Stimulated activated CD4-positive, alpha-beta T cell treated with anti-CD3 and anti-CD28 coated beads, TNF-alpha, amount 100 ng/mL, for 4 hours (primary cell): ENCODE results near the gene HARS2.
"Not testable (repeated sequence)": the region's sequence is repeated elsewhere in the genome, so short reads cannot be mapped to it uniquely, and the experiment has no call there.

Experiments used
- DNase-seq, 3 experiments: peaks; one replicate each; pipeline ENCODE4 v3.0.0-alpha.2; 2020; ENCODE audit warnings: low read depth in 3 of 3

Gene HARS2

GRCh38 chr5:140700177-140701144, 9.2 kb downstream of the HARS2 start, which contains the start of gene ZMAT2:
ZMAT2 (plus strand) TSS chr5:140700447; CDS start chr5:140700461, 14 bp downstream.
- peak; percentile 70 to 89 (median 88) for DNase-seq

GRCh38 chr5:140707812-140708211, 16.6 kb downstream of the HARS2 start:
- no peak for DNase-seq

GRCh38 chr5:140708787-140709186, 17.5 kb downstream of the HARS2 start:
- not testable (repeated sequence) for DNase-seq

GRCh38 chr5:140710899-140711552, 19.8 kb downstream of the HARS2 start:
- DNase-seq, result peak; percentile 63 to 80 (median 76)

- DNase-seq, result no peak
These were observed 20.5 kb downstream of the HARS2 start for GRCh38 chr5:140711794-140712193.

DNA sequence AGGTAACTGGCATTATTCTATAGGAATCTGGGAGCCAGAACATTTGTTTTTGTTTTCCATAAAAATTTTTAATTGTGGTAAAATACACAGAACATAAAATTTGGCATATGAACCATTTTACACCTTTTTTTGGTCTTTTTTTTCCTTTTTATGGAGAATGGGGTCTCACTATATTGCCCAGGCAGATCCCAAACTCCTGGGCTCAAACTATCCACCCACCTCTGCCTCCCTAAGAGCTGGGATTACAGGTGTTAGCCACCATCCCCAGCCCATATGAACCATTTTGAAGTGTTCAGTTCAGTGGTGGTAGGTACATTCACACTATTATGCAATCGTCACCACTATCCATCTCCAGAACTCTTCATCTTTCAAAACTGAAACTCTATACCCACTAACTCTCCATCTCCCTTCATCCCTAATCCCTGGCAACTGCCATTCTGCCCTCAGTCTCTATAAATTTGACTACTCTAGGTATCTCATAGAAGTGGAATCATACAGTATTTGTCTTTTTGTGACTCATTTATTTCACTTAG, 22.4 kb downstream of the HARS2 start:
- no peak for DNase-seq

GRCh38 chr5:140716238-140716637, 25.0 kb downstream of the HARS2 start:
- DNase-seq, result not testable (repeated sequence)

DNA sequence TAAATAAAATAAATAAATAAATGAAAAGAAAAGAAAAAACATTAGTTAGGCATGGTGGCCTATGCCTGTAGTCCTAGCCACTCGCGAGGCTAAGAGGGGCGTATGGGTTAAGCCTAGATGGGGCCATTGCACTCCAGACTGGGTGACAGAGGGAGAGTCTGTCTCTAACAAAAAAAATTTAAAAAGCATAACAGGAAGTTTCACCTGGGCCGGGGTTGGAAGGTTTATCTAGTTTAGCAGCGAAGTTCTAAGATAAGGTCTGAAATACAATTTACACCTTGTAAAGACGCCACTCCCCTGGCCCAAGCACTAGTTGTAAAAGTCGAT, 27.0 kb downstream of the HARS2 start:
- DNase-seq, result no peak

DNA sequence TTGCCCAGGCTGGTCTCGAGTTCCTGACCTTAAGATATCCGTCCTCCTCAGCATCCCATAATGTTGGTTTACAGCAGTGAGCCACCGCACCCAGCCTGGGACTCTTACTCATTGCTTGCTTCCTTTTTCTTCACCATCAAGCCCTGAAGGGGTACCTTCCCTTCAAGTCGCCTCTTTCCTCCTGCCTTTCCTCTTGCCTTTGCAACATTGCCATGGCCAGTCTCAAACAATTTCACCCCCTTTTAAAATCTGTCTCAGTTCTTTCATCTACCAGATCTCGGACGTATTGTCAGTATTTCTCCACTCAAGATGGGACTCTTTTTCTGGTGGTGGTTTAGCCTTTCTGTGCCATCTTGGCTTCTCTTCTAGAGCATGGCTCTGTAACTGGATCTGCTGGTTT, 29.5 kb downstream of the HARS2 start:
- DNase-seq, result not testable (repeated sequence)

- not testable (repeated sequence) for DNase-seq
These were observed 30.1 kb downstream of the HARS2 start for GRCh38 chr5:140721395-140721794.

- peak; percentile 17 to 51 (median 36) for DNase-seq
These were observed 34.7 kb downstream of the HARS2 start for GRCh38 chr5:140725799-140726471.

GRCh38 chr5:140733098-140733497, 41.8 kb downstream of the HARS2 start:
- no peak for DNase-seq

DNA sequence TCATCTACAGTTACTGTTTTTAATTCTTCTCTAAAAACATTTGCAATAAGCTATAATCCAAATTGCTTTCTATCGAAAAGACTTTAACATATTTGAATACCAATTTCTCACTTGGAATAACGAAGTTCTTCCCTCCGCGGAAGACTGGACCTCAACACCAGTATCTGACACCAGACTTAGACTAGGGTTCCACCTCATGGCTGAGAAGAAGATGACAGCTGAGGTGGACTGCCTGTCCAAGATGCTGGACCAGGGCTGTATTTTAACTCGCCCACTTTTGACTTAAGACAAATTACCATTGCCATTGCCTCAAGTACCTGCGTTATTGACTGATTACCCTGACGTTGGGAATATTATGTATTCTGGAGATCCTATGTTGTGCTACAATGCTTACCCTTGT, 43.1 kb downstream of the HARS2 start:
- no peak for DNase-seq

- no peak for DNase-seq
These were observed 46.2 kb downstream of the HARS2 start for GRCh38 chr5:140737486-140737885.

- DNase-seq, result no peak
These were observed 50.7 kb downstream of the HARS2 start for GRCh38 chr5:140741967-140742366.
